CD8-positive, alpha-beta memory T cell (primary cell): Measurements from ENCODE around the gene SPAG17. TPM values are rescaled to one million over a fixed set of nuclear protein-coding genes. Genes with fewer than 3 reads are reported as not detected.

Source experiments
- CTCF ChIA-PET: fragments of 350-600 bp; sonication (Branson Sonifier 250); formaldehyde crosslinking; loops from one replicate; lab custom pipeline; 2021; ENCODE audit warnings: antibody characterized with exemption; lab: Charles Lee
- POLR2A ChIA-PET: fragments of 350-600 bp; sonication (Branson Sonifier 250); formaldehyde crosslinking; loops from one replicate; lab custom pipeline; 2021; ENCODE audit warnings: antibody characterized with exemption; lab: Charles Lee
- DNase-seq, 5 donors: peaks; one replicate each; pipeline versions ENCODE4 v3.0.0 to v3.0.0-alpha.2; 2020 to 2022; ENCODE audit warnings: mixed read lengths in 1 of 5
- H3K27ac ChIP-seq: one replicate; pipeline ENCODE4 v1.7.0; 2013; ENCODE audit warnings: low read depth, mild to moderate bottlenecking, low read length, moderate library complexity
- H3K27me3 ChIP-seq: 2 replicates; pipeline ENCODE4 v1.7.0; 2013; ENCODE audit warnings: low read length, mild to moderate bottlenecking; ENCODE audit not compliant: insufficient read depth, poor library complexity, severe bottlenecking
- H3K36me3 ChIP-seq: 2 replicates; pipeline ENCODE4 v1.7.0; 2013; ENCODE audit warnings: mild to moderate bottlenecking, low read length, moderate library complexity; ENCODE audit not compliant: insufficient read depth
- H3K4me1 ChIP-seq: 2 replicates; pipeline ENCODE4 v1.7.0; 2013; ENCODE audit warnings: mild to moderate bottlenecking, low read length, moderate library complexity; ENCODE audit not compliant: insufficient read depth
- H3K4me3 ChIP-seq: 2 replicates; pipeline ENCODE4 v1.7.0; 2013; ENCODE audit warnings: mild to moderate bottlenecking, low read length
- H3K9me3 ChIP-seq: 2 replicates; pipeline ENCODE4 v1.7.0; 2013; ENCODE audit warnings: mild to moderate bottlenecking, low read length
- H3K27ac Mint-ChIP-seq, 8 donors: one replicate each; pipeline ENCODE4 v1.8.0; 2020 to 2021; ENCODE audit warnings: mixed read lengths in 8 of 8, mild to moderate bottlenecking in 6 of 8, inconsistent platforms in 3 of 8, moderate library complexity in 3 of 8
- H3K27me3 Mint-ChIP-seq, 2 donors: one replicate each; pipeline ENCODE4 v1.8.0; 2020 to 2021; ENCODE audit warnings: mixed read lengths in 2 of 2, mild to moderate bottlenecking in 1 of 2, moderate library complexity in 1 of 2
- H3K36me3 Mint-ChIP-seq, 3 donors: one replicate each; pipeline ENCODE4 v1.8.0; 2020 to 2021; ENCODE audit warnings: mixed read lengths in 3 of 3, inconsistent platforms in 1 of 3, mild to moderate bottlenecking in 1 of 3
- H3K4me1 Mint-ChIP-seq, 3 donors: one replicate each; pipeline ENCODE4 v1.8.0; 2020 to 2021; ENCODE audit warnings: mixed read lengths in 3 of 3, inconsistent platforms in 1 of 3, mild to moderate bottlenecking in 1 of 3
- H3K4me3 Mint-ChIP-seq, 7 donors: one replicate each; pipeline ENCODE4 v1.8.0; 2020 to 2021; ENCODE audit warnings: mixed read lengths in 7 of 7, mild to moderate bottlenecking in 6 of 7, moderate library complexity in 4 of 7, inconsistent platforms in 2 of 7
- H3K9me3 Mint-ChIP-seq, 5 donors: one replicate each; pipeline ENCODE4 v1.8.0; 2020 to 2022; ENCODE audit warnings: mixed read lengths in 5 of 5, mild to moderate bottlenecking in 3 of 5, moderate library complexity in 2 of 5, inconsistent platforms in 1 of 5
- polyA plus RNA-seq: library from polyadenylated mRNA; unstranded; fragments of 300-500 nt; fragmentation: Illumina TruSeq; gene quantifications from one replicate; pipeline ENCODE4 v1.2.3, GENCODE V29; 2021
- total RNA-seq, 2 experiments: library from RNA; stranded (reverse); gene quantifications; one replicate each; pipeline ENCODE4 v1.2.3, GENCODE V29; 2021

Gene SPAG17
- total and polyA plus RNA-seq, 3 experiments from 2014 or later, result not detected

GRCh38 chr1:118145721-118146120 lies 39.3 kb downstream of the SPAG17 start:
- Mint-ChIP-seq H3K9me3 (peaks cover 0 to 3% (median 0%) of the 10 kb centered on the region in 5 donors), H3K27ac (no peak overlapping the region)
- POLR2A ChIA-PET, result no interaction called here

GRCh38 chr1:118144684-118145083 lies 40.3 kb downstream of the SPAG17 start:
- Histone ChIP-seq H3K27ac (no peak overlapping the region), H3K27me3 (no peaks in the 10 kb centered on the region), H3K36me3 (no peaks in the 10 kb centered on the region), H3K4me3 (no peak overlapping the region), H3K4me1 (no peaks in the 10 kb centered on the region), H3K9me3 (no peaks in the 10 kb centered on the region)
- Mint-ChIP-seq H3K27ac (no peak overlapping the region), H3K27me3 (peaks cover 0 to 3% of the 10 kb centered on the region in 2 donors), H3K36me3 (no peaks in the 10 kb centered on the region), H3K4me1 (no peaks in the 10 kb centered on the region), H3K9me3 (peaks cover 0 to 3% (median 0%) of the 10 kb centered on the region in 5 donors), H3K4me3 (no peak overlapping the region)
- ChIA-PET CTCF (no interaction called here), POLR2A (no interaction called here)
- DNase-seq, result no peak

More at GRCh38 chr1:118145721-118146120, 39.3 kb downstream of the SPAG17 start:
- Histone ChIP-seq H3K9me3 (no peaks in the 10 kb centered on the region), H3K36me3 (no peaks in the 10 kb centered on the region), H3K4me1 (no peaks in the 10 kb centered on the region), H3K27ac (no peak overlapping the region), H3K4me3 (no peak overlapping the region), H3K27me3 (no peaks in the 10 kb centered on the region)
- H3K36me3 Mint-ChIP-seq, result no peaks in the 10 kb centered on the region
- DNase-seq, result no peak
- no peaks in the 10 kb centered on the region for H3K4me1 Mint-ChIP-seq
- H3K4me3 Mint-ChIP-seq, result no peak overlapping the region
- H3K27me3 Mint-ChIP-seq, result peaks cover 0 to 3% of the 10 kb centered on the region in 2 donors
- CTCF ChIA-PET, result no interaction called here

DNA sequence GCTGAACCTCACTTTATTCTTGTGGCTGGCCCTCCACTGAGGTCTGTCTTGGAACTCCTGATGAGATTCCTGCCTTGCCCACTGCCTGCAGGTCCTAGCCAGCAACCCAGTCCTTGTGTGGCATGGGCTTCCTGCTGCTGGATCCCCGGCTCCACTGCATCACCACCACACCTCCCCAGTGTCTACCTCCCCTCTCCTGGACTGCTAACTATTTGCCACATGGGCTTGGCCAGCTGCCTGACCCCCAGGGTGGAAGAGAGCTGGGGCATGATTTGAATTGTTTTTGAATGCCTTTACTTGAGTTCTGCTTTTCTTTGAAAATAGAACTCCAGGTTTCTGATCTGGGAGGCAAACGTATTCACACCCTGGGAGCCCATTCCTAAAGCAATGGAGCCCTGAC lies 41.2 kb downstream of the SPAG17 start:
- no peaks in the 10 kb centered on the region for H3K4me1 Mint-ChIP-seq
- Histone ChIP-seq H3K4me3 (no peak overlapping the region), H3K4me1 (no peaks in the 10 kb centered on the region), H3K9me3 (no peaks in the 10 kb centered on the region), H3K27ac (no peak overlapping the region), H3K36me3 (no peaks in the 10 kb centered on the region), H3K27me3 (no peaks in the 10 kb centered on the region)
- ChIA-PET CTCF (no interaction called here), POLR2A (no interaction called here)
- H3K4me3 Mint-ChIP-seq, result no peak overlapping the region
- no peaks in the 10 kb centered on the region for H3K36me3 Mint-ChIP-seq
- H3K9me3 Mint-ChIP-seq, result peaks cover 0 to 4% (median 0%) of the 10 kb centered on the region in 5 donors
- H3K27ac Mint-ChIP-seq, result no peak overlapping the region
- no peak for DNase-seq
- no peaks in the 10 kb centered on the region for H3K27me3 Mint-ChIP-seq

DNA sequence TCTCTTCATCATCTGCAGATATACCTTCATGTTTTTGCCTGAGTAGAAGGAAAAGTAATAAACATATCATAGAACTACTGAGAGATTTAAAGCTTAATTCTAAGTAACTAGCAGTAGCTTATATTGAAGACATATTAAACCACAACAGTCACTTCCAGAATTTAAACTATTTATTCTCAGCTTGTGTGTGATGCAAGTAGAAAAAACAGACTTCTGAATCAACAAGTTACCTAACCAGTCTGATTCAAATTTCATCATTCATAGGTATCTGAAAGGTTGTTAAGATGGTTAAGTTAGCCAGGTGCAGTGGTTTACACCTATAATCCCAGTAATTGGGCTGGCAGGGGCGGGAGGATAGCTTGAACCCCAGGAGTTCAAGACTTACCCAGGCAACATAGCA lies 41.9 kb downstream of the SPAG17 start:
- Histone ChIP-seq H3K27me3 (no peaks in the 10 kb centered on the region), H3K27ac (no peak overlapping the region), H3K9me3 (no peaks in the 10 kb centered on the region), H3K4me1 (no peaks in the 10 kb centered on the region), H3K36me3 (no peaks in the 10 kb centered on the region), H3K4me3 (no peak overlapping the region)
- no peak for DNase-seq
- H3K9me3 Mint-ChIP-seq, result peaks cover 0 to 6% (median 0%) of the 10 kb centered on the region in 5 donors
- POLR2A ChIA-PET, result no interaction called here
- H3K36me3 Mint-ChIP-seq, result no peaks in the 10 kb centered on the region
- H3K4me1 Mint-ChIP-seq, result no peaks in the 10 kb centered on the region
- no peak overlapping the region for H3K4me3 Mint-ChIP-seq
- CTCF ChIA-PET, result no interaction called here
- no peaks in the 10 kb centered on the region for H3K27me3 Mint-ChIP-seq
- no peak overlapping the region for H3K27ac Mint-ChIP-seq

- H3K27me3 Mint-ChIP-seq, result peaks cover 0 to 1% of the 10 kb centered on the region in 2 donors
- POLR2A ChIA-PET, result no interaction called here
- H3K9me3 ChIP-seq, result no peaks in the 10 kb centered on the region
- no peaks in the 10 kb centered on the region for H3K4me1 Mint-ChIP-seq
- H3K27me3 ChIP-seq, result no peaks in the 10 kb centered on the region
- H3K4me3 Mint-ChIP-seq, result no peak overlapping the region
- no peak overlapping the region for H3K27ac ChIP-seq
- H3K4me1 ChIP-seq, result no peaks in the 10 kb centered on the region
- H3K36me3 ChIP-seq, result no peaks in the 10 kb centered on the region
- H3K9me3 Mint-ChIP-seq, result peaks cover 0 to 6% (median 0%) of the 10 kb centered on the region in 5 donors
- no peaks in the 10 kb centered on the region for H3K36me3 Mint-ChIP-seq
- CTCF ChIA-PET, result no interaction called here
- DNase-seq, result no peak
- H3K27ac Mint-ChIP-seq, result no peak overlapping the region
- H3K4me3 ChIP-seq, result no peak overlapping the region
Measured at GRCh38 chr1:118142546-118142945, 42.5 kb downstream of the SPAG17 start.

DNA sequence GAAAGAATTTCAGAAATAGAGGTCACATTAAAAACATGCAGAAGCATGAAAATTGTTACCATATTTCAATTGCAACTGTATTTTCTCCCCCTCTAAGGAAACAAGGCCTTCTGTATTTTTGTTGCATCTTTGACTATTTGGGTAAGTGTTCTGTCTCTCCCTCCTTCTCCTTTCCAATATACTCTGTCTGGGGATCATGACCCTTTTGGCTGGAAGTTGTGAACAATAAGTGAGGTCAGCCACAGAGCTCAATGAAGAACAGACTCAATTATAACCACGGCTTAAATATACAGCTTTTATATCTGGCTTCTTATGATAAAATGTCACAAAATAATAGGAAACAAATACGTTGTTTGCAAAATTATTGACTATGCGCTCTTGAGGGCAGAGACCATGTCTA lies 47.1 kb downstream of the SPAG17 start:
- H3K27me3 Mint-ChIP-seq, result peaks cover 1 to 3% of the 10 kb centered on the region in 2 donors
- peaks cover 0 to 6% (median 0%) of the 10 kb centered on the region in 5 donors for H3K9me3 Mint-ChIP-seq
- POLR2A ChIA-PET, result no interaction called here
- CTCF ChIA-PET, result no interaction called here
- H3K4me3 Mint-ChIP-seq, result no peak overlapping the region
- Histone ChIP-seq H3K36me3 (no peaks in the 10 kb centered on the region), H3K9me3 (no peaks in the 10 kb centered on the region), H3K4me1 (no peaks in the 10 kb centered on the region), H3K27ac (no peak overlapping the region), H3K27me3 (no peaks in the 10 kb centered on the region), H3K4me3 (no peak overlapping the region)
- no peak overlapping the region for H3K27ac Mint-ChIP-seq
- DNase-seq, result no peak
- no peaks in the 10 kb centered on the region for H3K36me3 Mint-ChIP-seq
- no peaks in the 10 kb centered on the region for H3K4me1 Mint-ChIP-seq

DNA sequence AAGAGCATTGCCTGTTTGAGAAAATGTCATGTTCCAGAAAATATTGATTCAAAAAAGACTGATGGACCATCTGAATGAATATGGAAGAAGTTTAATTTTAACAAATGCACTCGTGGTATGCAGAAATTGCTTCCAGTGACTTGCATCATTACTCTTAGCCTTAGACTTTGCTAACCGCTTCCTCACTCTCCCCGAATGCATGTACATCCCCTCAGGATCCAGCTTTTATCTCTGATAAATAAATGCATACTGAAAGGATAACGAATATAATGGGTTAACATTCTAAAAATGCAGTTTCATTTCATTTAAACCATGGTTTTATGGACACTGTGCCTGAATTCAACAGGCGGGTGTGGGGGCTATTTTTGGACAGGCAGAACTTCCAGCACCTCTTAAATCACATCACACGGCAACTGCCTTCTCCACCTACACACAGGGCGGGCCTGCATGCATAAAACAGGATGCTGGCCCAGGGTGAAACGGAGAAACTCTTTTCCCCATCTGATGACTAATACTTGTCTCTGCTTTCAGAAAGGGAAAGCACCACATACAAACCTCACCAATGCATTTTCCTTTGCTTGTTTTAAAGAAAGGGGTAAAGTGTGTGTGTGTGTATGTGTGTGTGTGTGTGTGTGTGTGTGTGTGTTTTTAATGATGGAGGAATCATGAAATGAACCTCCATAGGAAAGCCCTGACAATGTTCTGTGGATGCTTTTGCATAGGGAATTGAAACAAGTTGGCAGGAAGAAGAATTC lies 48.7 kb downstream of the SPAG17 start:
- no peaks in the 10 kb centered on the region for H3K36me3 Mint-ChIP-seq
- Histone ChIP-seq H3K36me3 (no peaks in the 10 kb centered on the region), H3K27ac (no peak overlapping the region), H3K4me1 (no peaks in the 10 kb centered on the region), H3K9me3 (no peaks in the 10 kb centered on the region), H3K27me3 (no peaks in the 10 kb centered on the region), H3K4me3 (no peak overlapping the region)
- POLR2A ChIA-PET, result no interaction called here
- DNase-seq, result no peak
- CTCF ChIA-PET, result no interaction called here
- peaks cover 1 to 3% of the 10 kb centered on the region in 2 donors for H3K27me3 Mint-ChIP-seq
- H3K4me3 Mint-ChIP-seq, result no peak overlapping the region
- no peak overlapping the region for H3K27ac Mint-ChIP-seq
- no peaks in the 10 kb centered on the region for H3K4me1 Mint-ChIP-seq
- H3K9me3 Mint-ChIP-seq, result peaks cover 0 to 6% (median 0%) of the 10 kb centered on the region in 5 donors

DNA sequence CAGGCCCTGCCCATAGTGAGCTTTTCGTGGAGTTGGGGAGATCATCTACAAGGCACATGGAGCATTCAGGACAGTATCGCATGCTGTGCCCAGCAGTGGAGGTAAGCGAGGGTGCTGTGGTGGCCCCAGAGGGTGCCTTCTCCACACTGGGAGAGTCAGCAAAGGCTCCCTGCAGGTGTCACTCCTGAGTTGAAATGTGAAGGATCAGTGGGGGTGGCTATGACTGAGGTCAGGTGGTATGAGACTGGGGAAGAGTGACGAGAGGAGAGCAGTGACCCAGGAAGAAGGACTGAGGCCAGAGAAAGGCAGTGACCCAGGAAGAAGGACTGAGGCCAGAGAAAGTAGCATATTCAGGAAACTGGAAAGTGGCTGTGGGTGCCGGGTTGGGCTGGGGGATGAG lies 53.0 kb downstream of the SPAG17 start:
- CTCF ChIA-PET, result no interaction called here
- Histone ChIP-seq H3K27me3 (no peaks in the 10 kb centered on the region), H3K9me3 (no peaks in the 10 kb centered on the region), H3K4me3 (no peak overlapping the region), H3K4me1 (no peaks in the 10 kb centered on the region), H3K27ac (no peak overlapping the region), H3K36me3 (no peaks in the 10 kb centered on the region)
- Mint-ChIP-seq H3K27me3 (peaks cover 0 to 8% of the 10 kb centered on the region in 2 donors), H3K4me1 (no peaks in the 10 kb centered on the region), H3K27ac (peak overlapping the region in 1 of 8 donors; percentile 18), H3K4me3 (no peak overlapping the region), H3K36me3 (no peaks in the 10 kb centered on the region), H3K9me3 (no peaks in the 10 kb centered on the region)
- DNase-seq, result no peak
- POLR2A ChIA-PET, result no interaction called here
